Hepatic stellate cell (primary cell): ENCODE results near the gene CEP104.
A peak's percentile ranks its signal among the peaks of the same experiment; 100 is the strongest.

Experiments used
- DNase-seq: peaks from one replicate; pipeline ENCODE4 v3.0.0; 2011; ENCODE audit warnings: low spot score

Gene CEP104

GRCh38 chr1:3777647-3778589 is 79.1 kb downstream of the CEP104 start:
- DNase-seq = peak; percentile 60

- no peak for DNase-seq
Observed at GRCh38 chr1:3777078-3777547, 79.9 kb downstream of the CEP104 start.

- DNase-seq = no peak
Observed at GRCh38 chr1:3776231-3776961, 80.6 kb downstream of the CEP104 start.

GRCh38 chr1:3775490-3776230 is 81.4 kb downstream of the CEP104 start:
- peak; percentile 87 for DNase-seq

- DNase-seq = peak; percentile 78
Observed at GRCh38 chr1:3774946-3775489, 82.0 kb downstream of the CEP104 start.

- no peak for DNase-seq
Observed at GRCh38 chr1:3774276-3774945, 82.6 kb downstream of the CEP104 start.

GRCh38 chr1:3773572-3774275 is 83.3 kb downstream of the CEP104 start:
- no peak for DNase-seq

GRCh38 chr1:3772715-3773571 is 84.1 kb downstream of the CEP104 start, which contains the start of gene SMIM1:
Gene SMIM1 (plus strand): TSS chr1:3772749. CDS start chr1:3775374, 2,625 bp downstream.
- no peak for DNase-seq

GRCh38 chr1:3772027-3772714 is 84.8 kb downstream of the CEP104 start:
- peak; percentile 90 for DNase-seq

GRCh38 chr1:3771108-3772026 is 85.6 kb downstream of the CEP104 start:
- no peak for DNase-seq

GRCh38 chr1:3770047-3770765 is 86.8 kb downstream of the CEP104 start:
- no peak for DNase-seq

GRCh38 chr1:3768811-3769390 is 88.1 kb downstream of the CEP104 start:
- no peak for DNase-seq

- no peak for DNase-seq
Observed at GRCh38 chr1:3767328-3767925, 89.6 kb downstream of the CEP104 start.

GRCh38 chr1:3763351-3764125 is 93.5 kb downstream of the CEP104 start:
- DNase-seq = no peak

GRCh38 chr1:3762873-3763228 is 94.2 kb downstream of the CEP104 start:
- DNase-seq = no peak
